Stomach (tissue), 4 donors: ENCODE measurements around the gene CLTA.

ENCODE experiments used
- CTCF ChIP-seq, 7 experiments: fragments of 450-650 bp in 4 of 7; fragments of 200-600 bp in 3 of 7; sonication (generic) in 3 of 7; IDR thresholded peaks; one replicate each; pipeline ENCODE4 v1.5.1; 2016 to 2019; ENCODE audit warnings: antibody characterized with exemption in 7 of 7, control low read depth in 2 of 7, mild to moderate bottlenecking in 1 of 7
- POLR2AphosphoS5 ChIP-seq, 3 donors: sonication (generic); formaldehyde crosslinking; IDR thresholded peaks; one replicate each; pipeline ENCODE4 v1.6.1; 2016; ENCODE audit warnings: antibody characterized with exemption in 3 of 3

- TF ChIP-seq CTCF (IDR thresholded peaks at IDR 0.05), result no peak
- no peak for TF ChIP-seq POLR2AphosphoS5 (IDR thresholded peaks at IDR 0.05)
Observed at GRCh38 chr9:36158917-36159316, 31.8 kb upstream of the CLTA start.
